Activated CD8-positive, alpha-beta T cell treated with anti-CD3 and anti-CD28 coated beads for 36 hours (primary cell): ENCODE results near the gene FAM83C. TPM values are rescaled to one million over a fixed set of nuclear protein-coding genes. Genes with fewer than 3 reads are reported as not detected.
"Not testable (repeated sequence)": the region's sequence is repeated elsewhere in the genome, so short reads cannot be mapped to it uniquely, and the experiment has no call there.

Experiments used
- ATAC-seq: fragments of 200-7000 bp; cut with Tn5 transposase; one replicate; pipeline ENCODE4 v1.10.0; 2021; ENCODE audit warnings: mild to moderate bottlenecking, moderate library complexity
- CTCF ChIA-PET: fragments of 350-600 bp; sonication (Branson Sonifier 250); formaldehyde crosslinking; loops from one replicate; lab custom pipeline; 2021; ENCODE audit warnings: antibody characterized with exemption; lab: Charles Lee
- POLR2A ChIA-PET: fragments of 350-600 bp; sonication (Branson Sonifier 250); formaldehyde crosslinking; loops from one replicate; lab custom pipeline; 2021; ENCODE audit warnings: antibody characterized with exemption; lab: Charles Lee
- DNase-seq: peaks from one replicate; pipeline ENCODE4 v3.0.0-alpha.2; 2020
- H3K27ac Mint-ChIP-seq: one replicate; pipeline ENCODE4 v1.8.0; 2021; ENCODE audit warnings: mild to moderate bottlenecking, mixed read lengths
- H3K27me3 Mint-ChIP-seq: one replicate; pipeline ENCODE4 v1.8.0; 2021; ENCODE audit warnings: mixed read lengths
- H3K36me3 Mint-ChIP-seq: one replicate; pipeline ENCODE4 v1.8.0; 2021; ENCODE audit warnings: low read depth, mixed read lengths
- H3K4me1 Mint-ChIP-seq: one replicate; pipeline ENCODE4 v1.8.0; 2021; ENCODE audit warnings: low read depth, mixed read lengths
- H3K4me3 Mint-ChIP-seq: one replicate; pipeline ENCODE4 v1.8.0; 2021; ENCODE audit warnings: mild to moderate bottlenecking, moderate library complexity, mixed read lengths
- H3K9me3 Mint-ChIP-seq: one replicate; pipeline ENCODE4 v1.8.0; 2021; ENCODE audit warnings: mixed read lengths
- intact Hi-C: fragments of 100-400 bp; cut with micrococcal nuclease; formaldehyde crosslinking; loops from one replicate; pipeline ENCODE4 v1.10.0; 2022
- total RNA-seq, 2 experiments: library from RNA; stranded (reverse); gene quantifications; one replicate each; pipeline ENCODE4 v1.2.3, GENCODE V29; 2021
- TF ChIP-seq, protein P1 (sequence below): fragments of 200-600 bp; IDR thresholded peaks from one replicate; pipeline ENCODE4 v1.8.0; 2022; ENCODE audit warnings: antibody characterized with exemption, mild to moderate bottlenecking

FAM83C gene
- total RNA-seq, 2 experiments from 2014 or later, result not detected

DNA sequence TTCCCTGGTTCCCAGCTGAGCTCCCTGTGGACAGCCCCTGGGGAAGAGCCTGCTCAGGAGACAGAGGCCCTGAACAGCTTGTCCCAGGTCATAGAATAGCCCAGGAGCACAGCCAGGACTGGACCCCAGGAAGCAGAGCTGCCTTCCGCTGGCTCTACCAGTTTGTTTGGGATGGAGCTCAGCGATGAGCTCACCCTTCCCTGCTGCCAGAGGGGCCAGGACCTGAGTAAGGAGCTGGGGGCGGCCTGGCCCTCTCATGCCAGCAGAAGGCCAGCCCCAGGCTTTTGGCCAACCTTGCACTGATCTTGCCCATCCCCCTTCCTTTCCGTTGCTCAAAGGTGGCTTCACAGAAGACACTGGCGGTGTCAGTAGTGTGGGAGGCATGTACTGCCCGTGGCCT lies 31.8 kb downstream of the FAM83C start:
- TF ChIP-seq, protein P1, sequence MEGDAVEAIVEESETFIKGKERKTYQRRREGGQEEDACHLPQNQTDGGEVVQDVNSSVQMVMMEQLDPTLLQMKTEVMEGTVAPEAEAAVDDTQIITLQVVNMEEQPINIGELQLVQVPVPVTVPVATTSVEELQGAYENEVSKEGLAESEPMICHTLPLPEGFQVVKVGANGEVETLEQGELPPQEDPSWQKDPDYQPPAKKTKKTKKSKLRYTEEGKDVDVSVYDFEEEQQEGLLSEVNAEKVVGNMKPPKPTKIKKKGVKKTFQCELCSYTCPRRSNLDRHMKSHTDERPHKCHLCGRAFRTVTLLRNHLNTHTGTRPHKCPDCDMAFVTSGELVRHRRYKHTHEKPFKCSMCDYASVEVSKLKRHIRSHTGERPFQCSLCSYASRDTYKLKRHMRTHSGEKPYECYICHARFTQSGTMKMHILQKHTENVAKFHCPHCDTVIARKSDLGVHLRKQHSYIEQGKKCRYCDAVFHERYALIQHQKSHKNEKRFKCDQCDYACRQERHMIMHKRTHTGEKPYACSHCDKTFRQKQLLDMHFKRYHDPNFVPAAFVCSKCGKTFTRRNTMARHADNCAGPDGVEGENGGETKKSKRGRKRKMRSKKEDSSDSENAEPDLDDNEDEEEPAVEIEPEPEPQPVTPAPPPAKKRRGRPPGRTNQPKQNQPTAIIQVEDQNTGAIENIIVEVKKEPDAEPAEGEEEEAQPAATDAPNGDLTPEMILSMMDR, result no peak
- no peak overlapping the region for H3K27ac Mint-ChIP-seq
- no peaks in the 10 kb centered on the region for H3K27me3 Mint-ChIP-seq
- H3K4me3 Mint-ChIP-seq, result no peak overlapping the region
- H3K4me1 Mint-ChIP-seq, result no peaks in the 10 kb centered on the region
- DNase-seq (no peak), ATAC-seq (no peak)
- intact Hi-C loops, result no loop called here
- ChIA-PET CTCF (interaction anchor here (3.2 kb wide), 1 partner anchor 9 kb away, joined by 10 read pairs; no protein-coding TSS in a partner anchor), POLR2A (interaction anchor here (1.1 to 1.2 kb wide), 2 partner anchors 16 to 161 kb away, joined by 3 read pairs; no protein-coding TSS in a partner anchor)
- H3K9me3 Mint-ChIP-seq, result no peaks in the 10 kb centered on the region
- H3K36me3 Mint-ChIP-seq, result no peaks in the 10 kb centered on the region

DNA sequence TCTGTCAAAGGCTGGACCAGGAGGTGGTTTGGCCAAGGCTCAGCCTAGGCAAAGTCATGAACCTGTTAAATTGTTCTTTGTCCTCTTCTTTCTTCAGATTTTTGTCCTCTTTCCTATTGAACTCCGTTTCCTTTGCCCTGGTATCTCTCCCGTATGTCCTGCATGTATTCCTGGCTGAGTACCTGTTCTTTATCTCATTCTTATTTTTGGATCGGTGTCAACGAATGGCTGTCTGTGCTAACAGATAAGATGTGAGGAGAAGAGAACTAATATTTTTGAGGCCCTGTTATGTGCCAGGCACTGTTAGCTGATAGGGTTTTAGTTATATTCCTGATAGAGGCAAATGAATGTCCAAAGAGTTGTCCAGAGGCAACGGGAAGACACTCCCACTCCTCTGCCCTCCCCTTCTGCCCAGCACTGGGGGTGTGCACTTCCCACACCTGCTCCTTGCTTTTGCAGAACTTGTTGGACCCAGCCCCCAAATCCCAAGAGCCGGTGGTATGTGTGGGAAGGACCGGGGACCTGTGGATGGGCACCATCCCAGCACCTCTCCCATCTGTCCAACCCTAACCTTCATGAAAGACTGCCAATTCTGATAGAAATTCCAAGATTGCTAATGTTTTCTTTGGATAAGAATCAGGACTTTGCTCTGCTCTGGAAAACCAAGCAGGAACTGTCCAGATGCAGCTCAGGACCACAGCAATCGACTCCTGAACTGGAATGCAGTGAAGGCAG lies 34.9 kb downstream of the FAM83C start:
- Mint-ChIP-seq H3K4me3 (no peak overlapping the region), H3K27ac (no peak overlapping the region), H3K9me3 (no peaks in the 10 kb centered on the region), H3K36me3 (no peaks in the 10 kb centered on the region), H3K27me3 (no peaks in the 10 kb centered on the region), H3K4me1 (peaks cover 5% of the 10 kb centered on the region)
- no peak for ATAC-seq
- DNase-seq, result no peak
- intact Hi-C loops, result no loop called here
- CTCF ChIA-PET, result interaction anchor here (1.2 kb wide), 1 partner anchor 12 kb away, joined by 3 read pairs; no protein-coding TSS in a partner anchor
- POLR2A ChIA-PET, result no interaction called here
- TF ChIP-seq, protein P1, result no peak

DNA sequence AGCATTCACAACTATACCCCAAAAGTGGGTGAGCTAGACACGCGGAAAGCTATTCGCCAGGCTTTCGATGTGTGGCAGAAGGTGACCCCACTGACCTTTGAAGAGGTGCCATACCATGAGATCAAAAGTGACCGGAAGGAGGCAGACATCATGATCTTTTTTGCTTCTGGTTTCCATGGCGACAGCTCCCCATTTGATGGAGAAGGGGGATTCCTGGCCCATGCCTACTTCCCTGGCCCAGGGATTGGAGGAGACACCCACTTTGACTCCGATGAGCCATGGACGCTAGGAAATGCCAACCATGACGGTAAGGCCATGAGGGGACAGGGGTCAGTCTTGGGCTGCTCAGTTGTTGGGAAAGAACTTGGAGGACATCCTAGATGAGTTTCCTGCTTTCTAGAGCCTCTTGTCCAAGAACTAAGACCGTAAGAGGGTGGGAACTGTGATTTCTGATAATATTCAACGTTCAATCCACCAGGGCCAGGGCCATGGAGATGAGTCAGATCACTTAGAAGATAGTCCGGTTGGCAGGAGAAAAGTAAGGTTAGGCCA lies 37.7 kb downstream of the FAM83C start:
- POLR2A ChIA-PET, result interaction anchor here (1.5 kb wide), 1 partner anchor 9 kb away, joined by 3 read pairs; no protein-coding TSS in a partner anchor
- intact Hi-C loops, result no loop called here
- Mint-ChIP-seq H3K27ac (no peak overlapping the region), H3K4me1 (peaks cover 24% of the 10 kb centered on the region), H3K27me3 (no peaks in the 10 kb centered on the region), H3K9me3 (no peaks in the 10 kb centered on the region), H3K36me3 (no peaks in the 10 kb centered on the region), H3K4me3 (no peak overlapping the region)
- DNase-seq (no peak), ATAC-seq (no peak)
- TF ChIP-seq, protein P1, result no peak
- CTCF ChIA-PET, result interaction anchor here (1.7 kb wide), 1 partner anchor 14 kb away, joined by 5 read pairs; no protein-coding TSS in a partner anchor

DNA sequence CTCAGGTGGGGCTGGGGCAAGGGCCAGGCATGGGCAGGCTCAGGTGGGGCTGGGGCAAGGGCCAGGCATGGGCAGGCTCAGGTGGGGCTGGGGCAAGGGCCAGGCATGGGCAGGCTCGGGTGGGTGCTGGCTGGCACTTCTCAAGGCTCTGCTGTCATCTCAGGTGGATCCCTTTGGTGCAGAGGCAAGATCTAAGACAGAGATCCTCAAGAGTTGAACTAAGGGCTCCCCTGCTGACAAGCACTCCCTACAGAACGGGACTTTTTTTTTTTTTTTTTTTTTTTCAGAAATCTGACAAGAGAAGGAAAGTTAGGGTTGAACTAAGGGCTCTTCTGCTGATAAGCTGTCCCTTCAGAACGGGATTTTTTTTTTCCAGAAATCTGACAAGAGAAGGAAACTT lies 39.2 kb downstream of the FAM83C start:
- Mint-ChIP-seq H3K4me1 (peaks cover 24% of the 10 kb centered on the region), H3K4me3 (no peak overlapping the region), H3K27me3 (no peaks in the 10 kb centered on the region), H3K27ac (peak overlapping the region; percentile 55), H3K9me3 (no peaks in the 10 kb centered on the region), H3K36me3 (no peaks in the 10 kb centered on the region)
- CTCF ChIA-PET, result interaction anchor here (1.2 to 1.7 kb wide), 2 partner anchors 15 to 157 kb away, joined by 3 to 5 read pairs; no protein-coding TSS in a partner anchor
- intact Hi-C loops, result no loop called here
- no peak for ATAC-seq
- DNase-seq, result no peak
- TF ChIP-seq, protein P1, result no peak
- POLR2A ChIA-PET, result no interaction called here

DNA sequence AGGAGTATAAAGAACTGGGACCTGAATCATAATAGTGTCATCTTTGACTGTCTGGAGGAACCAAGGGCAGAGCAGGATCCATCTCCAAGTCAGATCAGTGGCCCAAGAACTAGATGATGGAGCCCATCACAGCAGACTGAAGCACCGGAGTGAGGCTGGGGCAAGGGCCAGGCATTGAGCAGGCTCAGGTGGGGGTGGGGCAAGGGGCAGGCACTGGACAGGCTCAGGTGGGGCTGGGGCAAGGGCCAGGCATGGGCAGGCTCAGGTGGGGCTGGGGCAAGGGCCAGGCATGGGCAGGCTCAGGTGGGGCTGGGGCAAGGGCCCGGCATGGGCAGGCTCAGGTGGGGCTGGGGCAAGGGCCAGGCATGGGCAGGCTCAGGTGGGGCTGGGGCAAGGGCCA lies 39.6 kb downstream of the FAM83C start:
- intact Hi-C loops, H3K27me3 Mint-ChIP-seq, DNase-seq, POLR2A ChIA-PET, H3K4me3 Mint-ChIP-seq, H3K36me3 Mint-ChIP-seq, H3K9me3 Mint-ChIP-seq: not testable (repeated sequence)
- CTCF ChIA-PET, result interaction anchor here (1.4 to 1.9 kb wide), 3 partner anchors 15 to 108 kb away, joined by 4 to 6 read pairs (median 5); no protein-coding TSS in a partner anchor
- ATAC-seq, result peak; percentile 11
- Mint-ChIP-seq H3K4me1 (peaks cover 24% of the 10 kb centered on the region), H3K27ac (peak overlapping the region; percentile 90)
